Uterus (tissue), 2 donors: ENCODE results near the gene NXPH1.

Experiments
- POLR2A ChIP-seq, 2 donors: fragments of 450-650 bp; IDR thresholded peaks; one replicate each; pipeline ENCODE4 v1.6.1; 2016; ENCODE audit warnings: antibody characterized with exemption in 2 of 2, mild to moderate bottlenecking in 1 of 2, moderate library complexity in 1 of 2
- TF ChIP-seq, protein P1 (sequence below), 4 experiments: fragments of 200-600 bp in 2 of 4; fragments of 450-650 bp in 2 of 4; sonication (generic) in 2 of 4; IDR thresholded peaks; one replicate each; pipeline ENCODE4 v1.5.1; 2016 to 2019; ENCODE audit warnings: antibody characterized with exemption in 4 of 4, mild to moderate bottlenecking in 2 of 4, moderate library complexity in 1 of 4

DNA sequence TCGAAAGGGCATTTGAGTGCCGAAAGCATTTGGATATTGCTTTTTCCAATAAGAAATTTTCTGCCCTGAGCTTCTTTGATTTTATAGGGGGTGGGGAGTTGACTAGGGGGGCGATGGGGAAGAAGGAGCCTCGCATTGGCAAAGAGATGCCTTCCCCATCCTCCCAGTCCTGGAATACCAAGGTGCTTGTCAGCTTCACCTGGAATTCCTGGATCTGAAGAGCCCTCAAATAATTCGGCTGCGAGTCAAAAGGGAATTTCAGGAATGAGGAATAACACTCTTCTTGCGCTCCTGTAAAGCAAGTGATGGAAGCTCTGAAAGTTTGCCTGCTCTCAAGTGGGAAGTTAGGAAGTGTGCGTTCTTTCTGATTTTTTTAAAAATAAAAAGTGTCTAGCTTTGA lies 7.3 kb downstream of the NXPH1 start:
- TF ChIP-seq, protein P1, sequence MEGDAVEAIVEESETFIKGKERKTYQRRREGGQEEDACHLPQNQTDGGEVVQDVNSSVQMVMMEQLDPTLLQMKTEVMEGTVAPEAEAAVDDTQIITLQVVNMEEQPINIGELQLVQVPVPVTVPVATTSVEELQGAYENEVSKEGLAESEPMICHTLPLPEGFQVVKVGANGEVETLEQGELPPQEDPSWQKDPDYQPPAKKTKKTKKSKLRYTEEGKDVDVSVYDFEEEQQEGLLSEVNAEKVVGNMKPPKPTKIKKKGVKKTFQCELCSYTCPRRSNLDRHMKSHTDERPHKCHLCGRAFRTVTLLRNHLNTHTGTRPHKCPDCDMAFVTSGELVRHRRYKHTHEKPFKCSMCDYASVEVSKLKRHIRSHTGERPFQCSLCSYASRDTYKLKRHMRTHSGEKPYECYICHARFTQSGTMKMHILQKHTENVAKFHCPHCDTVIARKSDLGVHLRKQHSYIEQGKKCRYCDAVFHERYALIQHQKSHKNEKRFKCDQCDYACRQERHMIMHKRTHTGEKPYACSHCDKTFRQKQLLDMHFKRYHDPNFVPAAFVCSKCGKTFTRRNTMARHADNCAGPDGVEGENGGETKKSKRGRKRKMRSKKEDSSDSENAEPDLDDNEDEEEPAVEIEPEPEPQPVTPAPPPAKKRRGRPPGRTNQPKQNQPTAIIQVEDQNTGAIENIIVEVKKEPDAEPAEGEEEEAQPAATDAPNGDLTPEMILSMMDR (IDR thresholded peaks at IDR 0.05) = no peak
- TF ChIP-seq POLR2A (IDR thresholded peaks at IDR 0.05) = no peak
